SK-N-SH treated with all-trans-retinoic acid at 6 μM for 48 hours (cell line): Measurements from ENCODE around the gene DHX8.

Experiments
- ATAC-seq: fragments of 200-7000 bp; cut with Tn5 transposase; 3 replicates; pipeline ENCODE4 v1.9.1; 2020; ENCODE audit warnings: mild to moderate bottlenecking, moderate library complexity
- ARNTL ChIP-seq: fragments of 450-650 bp; formaldehyde crosslinking; IDR thresholded peaks from 2 replicates; pipeline ENCODE4 v1.5.0; 2020; ENCODE audit warnings: low read depth, mild to moderate bottlenecking, moderate library complexity, borderline replicate concordance
- BACH2 ChIP-seq: fragments of 250-450 bp; sonication (Bioruptor Pico); IDR thresholded peaks from 2 replicates; pipeline ENCODE4 v1.9.0; 2021; ENCODE audit warnings: mild to moderate bottlenecking, borderline replicate concordance
- CREB5 ChIP-seq: fragments of 250-450 bp; sonication (Bioruptor Pico); IDR thresholded peaks from 2 replicates; pipeline ENCODE4 v1.5.1; 2020; ENCODE audit warnings: low read depth, mild to moderate bottlenecking, moderate library complexity
- CSDC2 ChIP-seq: fragments of 250-450 bp; sonication (Bioruptor Pico); IDR thresholded peaks from 2 replicates; pipeline ENCODE4 v1.5.0; 2020; ENCODE audit warnings: mild to moderate bottlenecking, moderate library complexity
- CSRNP3 ChIP-seq: fragments of 250-450 bp; sonication (Bioruptor Pico); IDR thresholded peaks from 2 replicates; pipeline ENCODE4 v1.5.1; 2021; ENCODE audit warnings: mild to moderate bottlenecking, moderate library complexity
- ESRRG ChIP-seq: fragments of 250-450 bp; sonication (Bioruptor Pico); IDR thresholded peaks from 2 replicates; pipeline ENCODE4 v1.6.1; 2021; ENCODE audit warnings: mild to moderate bottlenecking
- GLIS3 ChIP-seq: fragments of 250-450 bp; sonication (Bioruptor Pico); IDR thresholded peaks from 2 replicates; pipeline ENCODE4 v1.5.0; 2020; ENCODE audit warnings: mild to moderate bottlenecking, moderate library complexity
- OSR1 ChIP-seq: fragments of 250-450 bp; sonication (Bioruptor Pico); IDR thresholded peaks from 2 replicates; pipeline ENCODE4 v1.8.0; 2022; ENCODE audit warnings: moderate library complexity, mild to moderate bottlenecking, inconsistent platforms
- PATZ1 ChIP-seq: fragments of 250-450 bp; sonication (Bioruptor Pico); IDR thresholded peaks from 2 replicates; pipeline ENCODE4 v1.8.0; 2020; ENCODE audit warnings: mild to moderate bottlenecking, moderate library complexity, borderline replicate concordance
- POU6F1 ChIP-seq: fragments of 250-450 bp; sonication (Bioruptor Pico); IDR thresholded peaks from 2 replicates; pipeline ENCODE4 v1.8.0; 2021; ENCODE audit warnings: low read depth, mild to moderate bottlenecking, moderate library complexity, borderline replicate concordance
- PPARA ChIP-seq: fragments of 250-450 bp; sonication (Bioruptor Pico); IDR thresholded peaks from 2 replicates; pipeline ENCODE4 v1.5.0; 2020; ENCODE audit warnings: mild to moderate bottlenecking, borderline replicate concordance
- RARB ChIP-seq: fragments of 250-450 bp; sonication (Bioruptor Pico); IDR thresholded peaks from 2 replicates; pipeline ENCODE4 v1.8.0; 2021; ENCODE audit warnings: mild to moderate bottlenecking, moderate library complexity
- SNAI2 ChIP-seq: fragments of 250-450 bp; sonication (Bioruptor Pico); IDR thresholded peaks from 2 replicates; pipeline ENCODE4 v1.5.0; 2020; ENCODE audit warnings: mild to moderate bottlenecking, moderate library complexity
- TCF4 ChIP-seq: fragments of 250-450 bp; sonication (Bioruptor Pico); IDR thresholded peaks from 2 replicates; pipeline ENCODE4 v1.8.0; 2021; ENCODE audit warnings: mild to moderate bottlenecking, moderate library complexity, borderline replicate concordance
- TOX ChIP-seq: fragments of 250-450 bp; sonication (Bioruptor Pico); IDR thresholded peaks from 2 replicates; pipeline ENCODE4 v1.8.0; 2021; ENCODE audit warnings: mild to moderate bottlenecking, moderate library complexity, borderline replicate concordance
- TSHZ2 ChIP-seq: fragments of 250-450 bp; sonication (Bioruptor Pico); IDR thresholded peaks from 2 replicates; pipeline ENCODE4 v1.5.0; 2020; ENCODE audit warnings: mild to moderate bottlenecking, moderate library complexity
- ZC3H10 ChIP-seq: fragments of 250-450 bp; sonication (Bioruptor Pico); IDR thresholded peaks from 2 replicates; pipeline ENCODE4 v1.5.1; 2021; ENCODE audit warnings: mild to moderate bottlenecking, moderate library complexity
- ZFP3 ChIP-seq: fragments of 250-450 bp; sonication (Bioruptor Pico); IDR thresholded peaks from 2 replicates; pipeline ENCODE4 v1.5.0; 2020; ENCODE audit warnings: mild to moderate bottlenecking, moderate library complexity
- ZFP30 ChIP-seq: fragments of 450-650 bp; formaldehyde crosslinking; IDR thresholded peaks from 2 replicates; pipeline ENCODE4 v1.5.0; 2022; ENCODE audit warnings: mild to moderate bottlenecking, moderate library complexity
- ZNF565 ChIP-seq: fragments of 450-650 bp; formaldehyde crosslinking; conservative IDR thresholded peaks from 2 replicates; pipeline ENCODE4 v1.5.0; 2020; ENCODE audit warnings: low read depth, mild to moderate bottlenecking, moderate library complexity
- ZNF70 ChIP-seq: fragments of 450-650 bp; formaldehyde crosslinking; IDR thresholded peaks from 2 replicates; pipeline ENCODE4 v1.5.0; 2020; ENCODE audit warnings: mild to moderate bottlenecking, moderate library complexity
- ZNF8 ChIP-seq: fragments of 450-650 bp; formaldehyde crosslinking; IDR thresholded peaks from 2 replicates; pipeline ENCODE4 v1.5.0; 2020; ENCODE audit warnings: mild to moderate bottlenecking, moderate library complexity

The DHX8 gene

GRCh38 chr17:43562679-43563599 lies 79.2 kb downstream of the DHX8 start:
- no peak for ATAC-seq
- TF ChIP-seq ZNF70, result no peak

GRCh38 chr17:43563600-43564594 lies 80.1 kb downstream of the DHX8 start:
- no peak for ATAC-seq
- no peak for TF ChIP-seq ZC3H10
- TF ChIP-seq RARB (CRISPR knock-in tag), result no peak
- no peak for TF ChIP-seq ESRRG
- TF ChIP-seq TSHZ2 (CRISPR knock-in tag), result no peak
- TF ChIP-seq SNAI2 (CRISPR knock-in tag), result no peak
- no peak for TF ChIP-seq ZNF565 (CRISPR knock-in tag)
- no peak for TF ChIP-seq PATZ1 (CRISPR knock-in tag)
- TF ChIP-seq TOX (CRISPR knock-in tag), result no peak
- TF ChIP-seq BACH2, result no peak
- no peak for TF ChIP-seq OSR1 (CRISPR knock-in tag)
- no peak for TF ChIP-seq ZFP30 (CRISPR knock-in tag)
- TF ChIP-seq ZNF8 (CRISPR knock-in tag), result no peak
- TF ChIP-seq GLIS3 (CRISPR knock-in tag), result no peak
- TF ChIP-seq CSDC2 (CRISPR knock-in tag), result no peak
- no peak for TF ChIP-seq CSRNP3 (CRISPR knock-in tag)
- no peak for TF ChIP-seq TCF4
- no peak for TF ChIP-seq ARNTL (CRISPR knock-in tag)
- TF ChIP-seq PPARA, result no peak
- TF ChIP-seq POU6F1 (CRISPR knock-in tag), result no peak

GRCh38 chr17:43568506-43569082 lies 84.8 kb downstream of the DHX8 start:
- ATAC-seq, result no peak
- TF ChIP-seq PPARA, result no peak
- no peak for TF ChIP-seq ZC3H10
- no peak for TF ChIP-seq TOX (CRISPR knock-in tag)
- TF ChIP-seq POU6F1 (CRISPR knock-in tag), result no peak
- TF ChIP-seq ZNF565 (CRISPR knock-in tag), result no peak
- TF ChIP-seq CREB5 (CRISPR knock-in tag), result no peak
- TF ChIP-seq ARNTL (CRISPR knock-in tag), result no peak
- no peak for TF ChIP-seq ZFP30 (CRISPR knock-in tag)
- no peak for TF ChIP-seq ZFP3 (CRISPR knock-in tag)
- TF ChIP-seq BACH2, result no peak
- TF ChIP-seq GLIS3 (CRISPR knock-in tag), result no peak
- TF ChIP-seq ESRRG, result no peak
- TF ChIP-seq RARB (CRISPR knock-in tag), result no peak
